Measurements from ENCODE around the gene GPR183. TPM values are rescaled to one million over a fixed set of nuclear protein-coding genes. Genes with fewer than 3 reads are reported as not detected.
A peak's percentile ranks its signal among the peaks of the same experiment; 100 is the strongest.

Gene GPR183
- total RNA-seq, 4 donors from 2014 or later = 17.2 to 73.5 (median 42.7) TPM

GRCh38 chr13:99282264-99283231 is 24.7 kb downstream of the GPR183 start:
- ATAC-seq (ENCODE audit: low FRiP score) = no peak
- no peak for DNase-seq (ENCODE audit: low spot score)
- no peak for TF ChIP-seq CTCF (IDR thresholded peaks at IDR 0.05)

- ATAC-seq (ENCODE audit: low FRiP score) = peak; percentile 65
- DNase-seq (ENCODE audit: low spot score) = no peak
- no peak for TF ChIP-seq CTCF (IDR thresholded peaks at IDR 0.05)
Observed at GRCh38 chr13:99281811-99282263, 25.4 kb downstream of the GPR183 start.

- TF ChIP-seq CTCF (IDR thresholded peaks at IDR 0.05) = no peak
- DNase-seq (ENCODE audit: low spot score) (no peak), ATAC-seq (ENCODE audit: low FRiP score) (no peak)
Observed at GRCh38 chr13:99280166-99280565, 27.0 kb downstream of the GPR183 start.

DNA sequence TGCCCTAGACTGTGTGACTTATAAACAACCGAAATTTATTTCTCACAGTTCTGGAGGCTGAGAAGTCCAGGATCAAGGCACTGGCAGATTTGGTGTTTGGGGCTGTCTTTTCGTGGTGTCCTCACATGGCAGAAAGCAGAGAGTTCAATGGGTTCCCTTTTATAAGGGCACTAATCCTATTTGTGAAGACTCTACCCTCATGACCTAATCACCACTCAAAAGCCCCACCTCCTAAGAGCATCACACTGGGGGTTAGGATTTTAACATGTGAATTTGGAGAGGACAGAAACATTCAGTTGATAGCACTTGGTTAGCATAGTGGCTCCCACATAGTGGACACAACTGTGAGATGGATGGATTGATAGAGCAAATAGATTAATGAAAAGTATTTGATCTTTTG is 27.6 kb downstream of the GPR183 start:
- DNase-seq (ENCODE audit: low spot score) (no peak), ATAC-seq (ENCODE audit: low FRiP score) (no peak)
- no peak for TF ChIP-seq CTCF (IDR thresholded peaks at IDR 0.05)

DNA sequence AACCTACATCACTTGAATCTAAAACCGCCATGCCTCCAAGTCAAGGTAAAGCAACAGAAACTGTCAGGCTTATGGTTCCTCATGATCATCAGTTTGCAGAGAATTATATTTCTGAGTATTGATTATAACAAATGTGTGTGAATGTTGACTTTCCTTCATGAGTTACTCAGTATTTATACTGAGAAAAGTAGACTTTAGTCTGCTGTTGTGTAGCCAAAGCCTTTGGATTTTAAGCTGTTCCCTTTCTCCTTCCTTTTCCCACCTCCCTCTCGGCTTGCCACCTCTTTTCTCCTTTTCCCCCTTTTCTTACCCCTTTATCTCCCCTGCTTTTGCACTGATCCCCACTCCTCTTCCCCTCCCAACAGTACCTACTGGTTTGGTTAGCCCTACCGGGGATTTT is 28.4 kb downstream of the GPR183 start:
- no peak for TF ChIP-seq CTCF (IDR thresholded peaks at IDR 0.05)
- ATAC-seq (ENCODE audit: low FRiP score) (no peak), DNase-seq (ENCODE audit: low spot score) (no peak)

DNA sequence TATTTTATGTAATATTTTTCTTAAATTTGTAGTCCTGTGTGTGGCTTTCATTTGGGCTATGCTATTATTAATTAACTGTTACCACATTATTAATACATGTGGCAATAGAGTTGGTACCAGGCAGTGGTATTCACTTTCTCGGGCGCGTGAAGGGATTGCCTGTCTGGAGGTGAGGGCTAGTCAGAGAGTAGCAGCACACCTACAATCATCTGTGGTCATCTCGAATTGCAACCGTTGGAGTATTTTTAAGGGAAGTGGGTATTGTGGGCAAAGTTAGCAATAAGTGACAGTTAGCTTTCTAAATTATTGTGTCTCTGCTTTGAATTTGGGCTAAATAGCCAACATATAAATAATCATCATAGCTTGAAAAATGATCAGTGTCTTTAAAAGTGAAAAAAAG is 29.0 kb downstream of the GPR183 start:
- TF ChIP-seq CTCF (IDR thresholded peaks at IDR 0.05) = no peak
- no peak for DNase-seq (ENCODE audit: low spot score)
- ATAC-seq (ENCODE audit: low FRiP score) = no peak

GRCh38 chr13:99277629-99278028 is 29.6 kb downstream of the GPR183 start:
- TF ChIP-seq CTCF (IDR thresholded peaks at IDR 0.05) = no peak
- DNase-seq (ENCODE audit: low spot score) = no peak
- ATAC-seq (ENCODE audit: low FRiP score) = no peak
